Fibroblast of skin of right quadriceps (primary cell): ENCODE data around the gene GNA12.
A peak's percentile ranks its signal among the peaks of the same experiment; 100 is the strongest.

Experiments used
- DNase-seq: peaks from one replicate; pipeline ENCODE4 v3.0.0-alpha.2; 2013

The GNA12 gene

GRCh38 chr7:2802101-2802500 is 42.0 kb downstream of the GNA12 start:
- DNase-seq = peak; percentile 70

GRCh38 chr7:2800931-2801688 is 43.0 kb downstream of the GNA12 start:
- DNase-seq = peak; percentile 51

- no peak for DNase-seq
These were observed 43.7 kb downstream of the GNA12 start for GRCh38 chr7:2800220-2800930.

GRCh38 chr7:2799253-2799652 is 44.9 kb downstream of the GNA12 start:
- DNase-seq = no peak

- no peak for DNase-seq
These were observed 45.4 kb downstream of the GNA12 start for GRCh38 chr7:2798669-2799068.

GRCh38 chr7:2796358-2797352 is 47.5 kb downstream of the GNA12 start:
- DNase-seq = peak; percentile 55

GRCh38 chr7:2795906-2796305 is 48.2 kb downstream of the GNA12 start:
- no peak for DNase-seq

GRCh38 chr7:2794836-2795636 is 49.1 kb downstream of the GNA12 start:
- no peak for DNase-seq

- DNase-seq = no peak
These were observed 51.1 kb downstream of the GNA12 start for GRCh38 chr7:2792856-2793487.

GRCh38 chr7:2792235-2792634 is 51.9 kb downstream of the GNA12 start:
- no peak for DNase-seq

GRCh38 chr7:2791390-2791789 is 52.7 kb downstream of the GNA12 start:
- DNase-seq = no peak

- DNase-seq = no peak
These were observed 56.7 kb downstream of the GNA12 start for GRCh38 chr7:2787251-2787951.

- DNase-seq = no peak
These were observed 57.4 kb downstream of the GNA12 start for GRCh38 chr7:2786607-2787116.

GRCh38 chr7:2785071-2785500 is 59.0 kb downstream of the GNA12 start:
- DNase-seq = peak; percentile 21

GRCh38 chr7:2782565-2782964 is 61.5 kb downstream of the GNA12 start:
- DNase-seq = no peak

- no peak for DNase-seq
These were observed 62.0 kb downstream of the GNA12 start for GRCh38 chr7:2782121-2782520.

- DNase-seq = no peak
These were observed 62.5 kb downstream of the GNA12 start for GRCh38 chr7:2781636-2782035.

GRCh38 chr7:2779051-2779450 is 65.1 kb downstream of the GNA12 start:
- peak; percentile 23 for DNase-seq

- DNase-seq = no peak
These were observed 66.1 kb downstream of the GNA12 start for GRCh38 chr7:2777898-2778535.

GRCh38 chr7:2776401-2776800 is 67.7 kb downstream of the GNA12 start:
- no peak for DNase-seq
